K562 (cell line): ENCODE measurements around the gene HEXIM2. TPM values are rescaled to one million over a fixed set of nuclear protein-coding genes. Genes with fewer than 3 reads are reported as not detected.

Experiments used
- ATAC-seq: fragments of 200-7000 bp; cut with Tn5 transposase; 3 replicates; pipeline ENCODE4 v1.9.1; 2020; ENCODE audit warnings: moderate library complexity
- BruUV-seq: library from RNA; stranded (reverse); fragments of 400-500 nt; replicated peaks from 2 replicates; lab custom pipeline; 2021; lab: Mats Ljungman, UMichigan
- CTCF ChIA-PET: fragments of 300-600 bp; formaldehyde crosslinking; extraction: SDS; loops from one replicate; lab custom pipeline; 2021; ENCODE audit warnings: low intra/inter-chr PET ratio; lab: Yijun Ruan, JAX
- POLR2A ChIA-PET: fragments of 300-600, 350-650 bp; sonication (Branson Sonifier 250); formaldehyde crosslinking; extraction: SDS; loops from one replicate; lab custom pipeline; 2021; ENCODE audit warnings: antibody characterized with exemption, inconsistent platforms; lab: Yijun Ruan, JAX
- DNase-seq, 4 experiments: peaks; one replicate each; pipeline versions ENCODE4 v3.0.0 to v3.0.0-alpha.2; 2011 to 2018; ENCODE audit warnings: low spot score in 3 of 4, mixed read lengths in 3 of 4; ENCODE audit errors: extremely low read depth in 1 of 4
- FAIRE-seq: peaks from 2 replicates; lab custom pipeline; 2011; peaks lifted over from hg19 to GRCh38; lab: Jason Lieb, UNC
- H2AFZ ChIP-seq: 2 replicates; pipeline ENCODE4 v1.6.0; 2011; ENCODE audit warnings: low read depth, low read length, control low read depth, inconsistent platforms
- H3K27ac ChIP-seq: fragments of 200-600 bp; 3 replicates; pipeline ENCODE4 v1.8.0; 2011; ENCODE audit warnings: low read depth, mild to moderate bottlenecking, control low read depth, inconsistent platforms, low read length, moderate library complexity, mixed read lengths; ENCODE audit errors: extremely low read depth
- H3K27me3 ChIP-seq, 2 experiments: fragments of 300-600 bp in 1 of 2; 2 replicates in 1 of 2; 3 replicates in 1 of 2; pipeline versions ENCODE4 v1.6.0 to v1.8.0; 2011; ENCODE audit warnings: inconsistent platforms in 2 of 2, low read length in 2 of 2, mild to moderate bottlenecking in 1 of 2, mixed read lengths in 1 of 2, moderate library complexity in 1 of 2; ENCODE audit not compliant: control insufficient read depth in 2 of 2, insufficient read depth in 2 of 2
- H3K36me3 ChIP-seq: fragments of 300-600 bp; 3 replicates; pipeline ENCODE4 v1.8.0; 2011; ENCODE audit warnings: mild to moderate bottlenecking, low read length, inconsistent platforms; ENCODE audit not compliant: control insufficient read depth, insufficient read depth
- H3K4me1 ChIP-seq, 2 experiments: fragments of 200-600 bp in 1 of 2; replicated peaks in 1 of 2; 2 replicates in 1 of 2; 3 replicates in 1 of 2; pipeline versions ENCODE4 v1.5.1 to v1.8.0; 2011; ENCODE audit warnings: inconsistent platforms in 2 of 2, low read length in 2 of 2, mild to moderate bottlenecking in 1 of 2, mixed read lengths in 1 of 2, moderate library complexity in 1 of 2; ENCODE audit not compliant: control insufficient read depth in 2 of 2, insufficient read depth in 2 of 2
- H3K4me2 ChIP-seq: 2 replicates; pipeline ENCODE4 v1.6.1; 2011; ENCODE audit warnings: low read length, control low read depth, inconsistent platforms, mixed read lengths; ENCODE audit not compliant: insufficient read depth
- H3K4me3 ChIP-seq: fragments of 200-600 bp; sonication (generic), shearing (Covaris generic); 2 replicates; pipeline ENCODE4 v1.5.1; 2016; ENCODE audit warnings: control low read depth, inconsistent platforms
- H3K79me2 ChIP-seq: fragments of 200-600 bp; 3 replicates; pipeline ENCODE4 v1.8.0; 2011; ENCODE audit warnings: low read length, inconsistent platforms; ENCODE audit not compliant: control insufficient read depth, insufficient read depth
- H3K9ac ChIP-seq, 2 experiments: 2 replicates each; pipeline versions ENCODE4 v1.6.0 to v1.6.1; 2011; ENCODE audit warnings: low read depth in 2 of 2, low read length in 2 of 2, control low read depth in 1 of 2, inconsistent platforms in 1 of 2, mild to moderate bottlenecking in 1 of 2, mixed read lengths in 1 of 2; ENCODE audit not compliant: insufficient read depth in 1 of 2
- H3K9me1 ChIP-seq: one replicate; pipeline ENCODE4 v1.6.0; 2011; ENCODE audit warnings: inconsistent platforms, mild to moderate bottlenecking, low read length, moderate library complexity; ENCODE audit not compliant: control insufficient read depth, insufficient read depth
- H3K9me3 ChIP-seq: replicated peaks from 2 replicates; pipeline ENCODE4 v1.5.1; 2011; ENCODE audit warnings: low read depth, low read length, inconsistent platforms; ENCODE audit not compliant: control insufficient read depth, insufficient read depth
- H4K20me1 ChIP-seq: replicated peaks from 2 replicates; pipeline ENCODE4 v1.6.1; 2011; ENCODE audit warnings: low read length, inconsistent platforms, mixed read lengths; ENCODE audit not compliant: control insufficient read depth, insufficient read depth
- EWSR1 ChIP-seq: fragments of 450-650 bp; IDR thresholded peaks from 2 replicates; pipeline ENCODE4 v1.6.1; 2018; ENCODE audit warnings: borderline replicate concordance, mild to moderate bottlenecking, low read depth, moderate library complexity; ENCODE audit not compliant: partially characterized antibody
- KDM5B ChIP-seq: fragments of 200-600 bp; sonication (generic); IDR thresholded peaks from 2 replicates; pipeline ENCODE4 v1.6.1; 2012; ENCODE audit warnings: low read depth, mild to moderate bottlenecking, moderate library complexity, low read length, control low read depth, inconsistent platforms; ENCODE audit not compliant: insufficient replicate concordance
- NBN ChIP-seq: fragments of 450-650 bp; IDR thresholded peaks from 2 replicates; pipeline ENCODE4 v1.6.1; 2016; ENCODE audit warnings: low read depth, mild to moderate bottlenecking
- POLR2B ChIP-seq: fragments of 450-650 bp; IDR thresholded peaks from 2 replicates; pipeline ENCODE4 v1.6.1; 2018; ENCODE audit warnings: low read depth; ENCODE audit not compliant: partially characterized antibody
- RAD51 ChIP-seq: fragments of 450-650 bp; IDR thresholded peaks from 2 replicates; pipeline ENCODE4 v1.7.1; 2016; ENCODE audit warnings: low read depth, mild to moderate bottlenecking, borderline replicate concordance
- SIN3B ChIP-seq: fragments of 450-650 bp; IDR thresholded peaks from 2 replicates; pipeline ENCODE4 v1.6.1; 2017; ENCODE audit warnings: low read depth, mild to moderate bottlenecking, moderate library complexity
- TOE1 ChIP-seq, 2 experiments: fragments of 450-650 bp in 1 of 2; sonication (generic) in 1 of 2; formaldehyde crosslinking in 1 of 2; IDR thresholded peaks; 2 replicates each; pipeline versions ENCODE4 v1.7.1 to v1.8.0; 2016 to 2022; ENCODE audit warnings: borderline replicate concordance in 2 of 2, mild to moderate bottlenecking in 2 of 2, antibody characterized with exemption in 1 of 2, inconsistent platforms in 1 of 2, low read depth in 1 of 2, missing genetic modification reagents in 1 of 2, moderate library complexity in 1 of 2
- ZNF696 ChIP-seq: fragments of 250-450 bp; sonication (Bioruptor Pico); conservative IDR thresholded peaks from 2 replicates; pipeline ENCODE4 v1.4.0; 2020; ENCODE audit warnings: mild to moderate bottlenecking, moderate library complexity
- WGBS: fragments of 100-300 bp; shearing (Covaris generic); methylation state at CpG from one replicate; pipeline ENCODE4 v1.1.6; 2016; ENCODE audit warnings: low coverage, mixed read lengths; ENCODE audit not compliant: insufficient coverage; ENCODE audit errors: missing lambda C conversion rate; 5-methylcytosine and 5-hydroxymethylcytosine counted together
- in situ Hi-C: fragments of 300-500 bp; cut with MboI; formaldehyde crosslinking; loops from 4 replicates; pipeline ENCODE4 v1.15.0; 2018; ENCODE audit warnings: inconsistent platforms, mixed read lengths
- intact Hi-C: fragments of 100-400 bp; cut with micrococcal nuclease; formaldehyde crosslinking; loops from 2 replicates; pipeline ENCODE4 v1.14.2; 2022
- polyA plus RNA-seq, 8 experiments: library from polyadenylated mRNA; depleted of rRNA in 4 of 8; stranded (reverse) in 5 of 8; unstranded in 3 of 8; fragments of >200 nt; fragmentation: Nextera tagmentation in 2 of 8; fragmentation: Illumina TruSeq in 1 of 8; extraction: Ambion mirVana in 2 of 8; extraction: Trizol in 1 of 8; gene quantifications; 2 replicates each; pipeline versions ENCODE4 v1.2.1 to v1.2.3, GENCODE V29; 2011 to 2014; ENCODE audit warnings: inconsistent platforms in 1 of 8, missing spikeins in 1 of 8
- total RNA-seq, 7 experiments: library from RNA; depleted of rRNA in 6 of 7; stranded (reverse); fragments of >200 nt in 6 of 7; fragmentation: Illumina TruSeq in 2 of 7; extraction: Trizol in 2 of 7; gene quantifications; 2 replicates each; pipeline versions ENCODE4 v1.2.1 to v1.2.3, GENCODE V29; 2011 to 2021; ENCODE audit warnings: low replicate concordance in 1 of 7
- TF ChIP-seq, protein P1 (sequence below): fragments of 450-650 bp; IDR thresholded peaks from 2 replicates; pipeline ENCODE4 v1.6.1; 2016; ENCODE audit warnings: borderline replicate concordance
- TF ChIP-seq, protein P2 (sequence below): fragments of 450-650 bp; conservative IDR thresholded peaks from 2 replicates; pipeline ENCODE4 v1.6.1; 2016; ENCODE audit warnings: missing genetic modification characterization, low read depth, mild to moderate bottlenecking, control low read depth, missing compliant biosample characterization
- TF ChIP-seq, protein P3 (sequence below), 2 experiments: fragments of 250-450 bp in 1 of 2; fragments of 450-650 bp in 1 of 2; sonication (Bioruptor Pico) in 1 of 2; IDR thresholded peaks; 2 replicates each; pipeline versions ENCODE4 v1.6.1 to v1.8.0; 2016 to 2021; ENCODE audit warnings: mild to moderate bottlenecking in 2 of 2, moderate library complexity in 2 of 2, missing compliant biosample characterization in 1 of 2, missing genetic modification characterization in 1 of 2
- TF ChIP-seq, protein P4 (sequence below): fragments of 450-650 bp; IDR thresholded peaks from 2 replicates; pipeline ENCODE4 v1.6.1; 2018; ENCODE audit warnings: mild to moderate bottlenecking, low read depth; ENCODE audit not compliant: partially characterized antibody

The HEXIM2 gene
- total and polyA plus RNA-seq, 9 of the 15 experiments (the other 6 are each of a cell fraction or from before 2014, with no cell fraction given) = 0.69 to 3.4 (median 1.1) TPM; not detected in 2

DNA sequence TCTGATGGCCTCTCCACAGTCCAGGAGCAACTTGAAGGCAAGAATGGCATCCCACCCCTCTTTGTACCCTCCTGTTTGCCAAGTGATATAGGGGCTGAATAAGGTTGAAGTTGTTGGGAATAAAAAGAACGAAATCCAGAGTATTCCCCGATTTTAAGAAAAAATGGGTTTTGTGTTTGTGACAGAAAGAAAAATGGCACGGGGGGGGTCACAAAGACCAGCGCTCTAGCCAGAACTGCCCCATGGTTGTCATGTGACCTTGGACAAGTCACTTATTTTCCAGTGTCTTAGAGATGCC is 15.1 kb upstream of the HEXIM2 start (continued):
- TF ChIP-seq, protein P1, sequence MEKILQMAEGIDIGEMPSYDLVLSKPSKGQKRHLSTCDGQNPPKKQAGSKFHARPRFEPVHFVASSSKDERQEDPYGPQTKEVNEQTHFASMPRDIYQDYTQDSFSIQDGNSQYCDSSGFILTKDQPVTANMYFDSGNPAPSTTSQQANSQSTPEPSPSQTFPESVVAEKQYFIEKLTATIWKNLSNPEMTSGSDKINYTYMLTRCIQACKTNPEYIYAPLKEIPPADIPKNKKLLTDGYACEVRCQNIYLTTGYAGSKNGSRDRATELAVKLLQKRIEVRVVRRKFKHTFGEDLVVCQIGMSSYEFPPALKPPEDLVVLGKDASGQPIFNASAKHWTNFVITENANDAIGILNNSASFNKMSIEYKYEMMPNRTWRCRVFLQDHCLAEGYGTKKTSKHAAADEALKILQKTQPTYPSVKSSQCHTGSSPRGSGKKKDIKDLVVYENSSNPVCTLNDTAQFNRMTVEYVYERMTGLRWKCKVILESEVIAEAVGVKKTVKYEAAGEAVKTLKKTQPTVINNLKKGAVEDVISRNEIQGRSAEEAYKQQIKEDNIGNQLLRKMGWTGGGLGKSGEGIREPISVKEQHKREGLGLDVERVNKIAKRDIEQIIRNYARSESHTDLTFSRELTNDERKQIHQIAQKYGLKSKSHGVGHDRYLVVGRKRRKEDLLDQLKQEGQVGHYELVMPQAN = no peak
- TF ChIP-seq NBN (no peak), ZNF696 (no peak)

DNA sequence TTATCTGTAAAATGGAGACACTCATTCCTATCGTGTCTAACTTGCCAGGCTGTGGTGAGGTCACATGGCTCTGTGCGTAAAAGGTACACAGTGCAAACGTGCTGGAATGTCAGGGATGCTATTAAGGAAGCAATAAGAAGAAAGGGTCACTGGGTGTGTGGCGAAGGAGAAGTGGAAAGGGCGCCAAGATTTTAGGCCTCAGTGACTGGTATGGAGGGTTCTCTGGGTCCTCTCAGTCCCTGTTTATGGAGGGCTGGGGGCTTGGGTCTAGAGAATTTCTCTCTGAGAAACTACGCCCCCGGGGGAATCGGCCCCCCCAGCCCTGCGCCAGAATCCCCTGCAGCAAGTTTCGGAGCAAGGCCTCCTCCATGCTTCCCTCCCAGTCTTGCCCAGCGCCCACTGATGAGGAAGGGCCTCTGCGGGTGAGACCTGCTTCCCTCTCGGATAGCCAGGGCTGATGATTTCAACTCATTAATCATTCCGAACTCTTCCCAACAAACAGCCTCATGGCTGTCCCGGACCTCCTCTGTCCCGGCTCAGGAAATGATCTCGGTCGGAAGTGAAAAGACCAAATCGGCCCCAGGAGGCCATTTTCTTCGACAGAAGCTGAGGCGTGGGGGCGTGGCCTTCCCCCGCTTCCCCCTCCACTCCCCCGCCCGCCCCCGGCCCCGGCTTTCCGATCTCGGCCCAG is 14.6 kb upstream of the HEXIM2 start:
- no peaks in the 10 kb centered on the region for H3K9me1 ChIP-seq
- peak overlapping the region; percentile 97 for H3K27ac ChIP-seq
- peak overlapping the region; percentile 90 for H2AFZ ChIP-seq
- peak; percentile 9 for ATAC-seq
- no peak for FAIRE-seq
- TSS peak; percentile 72 for BruUV-seq
- 0% methylated on average over 25 of the region's 29 CpGs for WGBS
- ChIA-PET CTCF (interaction anchor here (2.8 kb wide), 1 partner anchor 12 kb away, joined by 14 read pairs; the partner anchor contains the start of gene ACBD4), POLR2A (interaction anchor here (0.7 to 10.1 kb wide), 12 partner anchors 9 to 285 kb away, joined by 3 to 497 read pairs (median 53); partner anchors contain the start of genes ACBD4, DCAKD and HEXIM2)
- H3K9me3 ChIP-seq = no peaks in the 10 kb centered on the region
- intact Hi-C loops = no loop called here
- H3K27me3 ChIP-seq = no peaks in the 10 kb centered on the region
- peak overlapping the region; percentile 51 for H3K4me3 ChIP-seq
- H3K36me3 ChIP-seq = peaks cover 3% of the 10 kb centered on the region; the same call in 1 of the 3 replicates
- peak overlapping the region; percentile 88 for H3K4me2 ChIP-seq
- DNase-seq = peak in 2 of 4 experiments; percentile 77 to 88
- in situ Hi-C loops = no loop called here
- peaks cover 5% of the 10 kb centered on the region; the same call in 1 of the 2 replicates for H4K20me1 ChIP-seq
- H3K4me1 ChIP-seq = peaks cover 39 to 52% of the 10 kb centered on the region in 2 experiments
- peak overlapping the region; percentile 96 to 99 for H3K9ac ChIP-seq
- peaks cover 53% of the 10 kb centered on the region for H3K79me2 ChIP-seq
- TF ChIP-seq SIN3B = no peak
- TF ChIP-seq EWSR1 = no peak
- TF ChIP-seq TOE1 (IDR thresholded peaks at IDR 0.05; ENCODE audit: borderline replicate concordance) = peak; percentile 11; the same call in 1 of the 2 replicates
- TF ChIP-seq TOE1 (CRISPR knock-in tag; IDR thresholded peaks at IDR 0.05; ENCODE audit: borderline replicate concordance, low read depth) = no peak
- TF ChIP-seq, protein P2, sequence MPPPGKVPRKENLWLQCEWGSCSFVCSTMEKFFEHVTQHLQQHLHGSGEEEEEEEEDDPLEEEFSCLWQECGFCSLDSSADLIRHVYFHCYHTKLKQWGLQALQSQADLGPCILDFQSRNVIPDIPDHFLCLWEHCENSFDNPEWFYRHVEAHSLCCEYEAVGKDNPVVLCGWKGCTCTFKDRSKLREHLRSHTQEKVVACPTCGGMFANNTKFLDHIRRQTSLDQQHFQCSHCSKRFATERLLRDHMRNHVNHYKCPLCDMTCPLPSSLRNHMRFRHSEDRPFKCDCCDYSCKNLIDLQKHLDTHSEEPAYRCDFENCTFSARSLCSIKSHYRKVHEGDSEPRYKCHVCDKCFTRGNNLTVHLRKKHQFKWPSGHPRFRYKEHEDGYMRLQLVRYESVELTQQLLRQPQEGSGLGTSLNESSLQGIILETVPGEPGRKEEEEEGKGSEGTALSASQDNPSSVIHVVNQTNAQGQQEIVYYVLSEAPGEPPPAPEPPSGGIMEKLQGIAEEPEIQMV (tag) = 0 out of 2 replicates have a peak, but pooled peaks have one; percentile 9
- TF ChIP-seq, protein P3, sequence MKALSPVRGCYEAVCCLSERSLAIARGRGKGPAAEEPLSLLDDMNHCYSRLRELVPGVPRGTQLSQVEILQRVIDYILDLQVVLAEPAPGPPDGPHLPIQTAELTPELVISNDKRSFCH (CRISPR knock-in tag; IDR thresholded peaks at IDR 0.05) = no peak
- TF ChIP-seq, protein P3 (tag; IDR thresholded peaks at IDR 0.05) = peak; percentile 89
- TF ChIP-seq POLR2B = peak; percentile 70
- TF ChIP-seq, protein P4, sequence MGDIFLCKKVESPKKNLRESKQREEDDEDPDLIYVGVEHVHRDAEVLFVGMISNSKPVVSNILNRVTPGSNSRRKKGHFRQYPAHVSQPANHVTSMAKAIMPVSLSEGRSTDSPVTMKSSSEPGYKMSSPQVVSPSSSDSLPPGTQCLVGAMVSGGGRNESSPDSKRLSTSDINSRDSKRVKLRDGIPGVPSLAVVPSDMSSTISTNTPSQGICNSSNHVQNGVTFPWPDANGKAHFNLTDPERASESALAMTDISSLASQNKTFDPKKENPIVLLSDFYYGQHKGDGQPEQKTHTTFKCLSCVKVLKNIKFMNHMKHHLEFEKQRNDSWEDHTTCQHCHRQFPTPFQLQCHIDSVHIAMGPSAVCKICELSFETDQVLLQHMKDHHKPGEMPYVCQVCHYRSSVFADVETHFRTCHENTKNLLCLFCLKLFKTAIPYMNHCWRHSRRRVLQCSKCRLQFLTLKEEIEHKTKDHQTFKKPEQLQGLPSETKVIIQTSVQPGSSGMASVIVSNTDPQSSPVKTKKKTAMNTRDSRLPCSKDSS = no peak
- peak; percentile 43 for TF ChIP-seq KDM5B
- TF ChIP-seq RAD51 = 0 out of 2 replicates have a peak, but pooled peaks have one; percentile 44
